ENCODE data around the gene RBM33.

Gene RBM33

DNA sequence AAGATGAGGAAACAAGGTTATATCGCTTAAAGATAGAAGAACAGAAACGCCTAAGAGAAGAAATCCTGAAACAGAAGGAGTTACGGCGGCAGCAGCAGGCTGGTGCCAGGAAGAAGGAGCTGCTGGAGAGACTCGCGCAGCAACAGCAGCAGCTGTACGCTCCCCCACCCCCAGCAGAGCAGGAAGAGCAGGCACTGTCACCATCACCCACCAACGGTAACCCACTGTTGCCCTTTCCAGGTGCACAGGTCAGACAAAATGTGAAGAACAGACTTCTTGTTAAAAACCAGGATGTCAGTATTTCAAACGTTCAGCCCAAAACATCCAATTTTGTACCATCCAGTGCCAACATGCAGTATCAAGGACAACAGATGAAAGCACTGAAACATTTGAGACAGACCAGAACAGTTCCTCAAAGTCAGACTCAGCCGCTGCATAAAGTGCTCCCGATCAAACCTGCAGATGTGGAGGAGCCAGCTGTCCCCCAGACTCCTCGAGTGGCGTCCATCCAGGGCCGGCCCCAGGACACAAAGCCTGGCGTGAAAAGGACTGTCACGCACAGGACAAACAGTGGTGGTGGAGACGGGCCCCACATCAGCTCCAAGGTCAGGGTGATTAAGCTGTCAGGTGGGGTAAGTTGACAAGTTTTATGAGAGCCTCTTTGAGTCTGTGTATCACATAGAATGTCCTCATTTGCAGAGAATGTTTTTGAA is 100.7 kb downstream of the RBM33 start:
- no peaks in the 10 kb centered on the region for H3K9me3 ChIP-seq (ENCODE audit: control insufficient read depth, insufficient read depth, low read depth, low read length)
- ChIA-PET CTCF (interaction anchor here (0.9 to 1.5 kb wide), 3 partner anchors 22 to 817 kb away, joined by 3 to 5 read pairs (median 3); no protein-coding TSS in a partner anchor), POLR2A (no interaction called here)
- TF ChIP-seq TCF7L2 (IDR thresholded peaks at IDR 0.05; ENCODE audit: borderline replicate concordance, low read depth, low read length), result no peak
- TF ChIP-seq ZNF24 (tag by site-specific recombination; IDR thresholded peaks at IDR 0.05), result no peak
- TF ChIP-seq ZNF549 (tag by site-specific recombination; IDR thresholded peaks at IDR 0.05), result no peak
- TF ChIP-seq, protein P1, sequence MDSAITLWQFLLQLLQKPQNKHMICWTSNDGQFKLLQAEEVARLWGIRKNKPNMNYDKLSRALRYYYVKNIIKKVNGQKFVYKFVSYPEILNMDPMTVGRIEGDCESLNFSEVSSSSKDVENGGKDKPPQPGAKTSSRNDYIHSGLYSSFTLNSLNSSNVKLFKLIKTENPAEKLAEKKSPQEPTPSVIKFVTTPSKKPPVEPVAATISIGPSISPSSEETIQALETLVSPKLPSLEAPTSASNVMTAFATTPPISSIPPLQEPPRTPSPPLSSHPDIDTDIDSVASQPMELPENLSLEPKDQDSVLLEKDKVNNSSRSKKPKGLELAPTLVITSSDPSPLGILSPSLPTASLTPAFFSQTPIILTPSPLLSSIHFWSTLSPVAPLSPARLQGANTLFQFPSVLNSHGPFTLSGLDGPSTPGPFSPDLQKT (IDR thresholded peaks at IDR 0.05; ENCODE audit: borderline replicate concordance, low read depth, low read length), result no peak
- no peak for TF ChIP-seq ZNF366 (tag by site-specific recombination; conservative IDR thresholded peaks at IDR 0.05)
- TF ChIP-seq ZNF341 (tag by site-specific recombination; IDR thresholded peaks at IDR 0.05; ENCODE audit: low read depth), result no peak
- TF ChIP-seq, protein P2, sequence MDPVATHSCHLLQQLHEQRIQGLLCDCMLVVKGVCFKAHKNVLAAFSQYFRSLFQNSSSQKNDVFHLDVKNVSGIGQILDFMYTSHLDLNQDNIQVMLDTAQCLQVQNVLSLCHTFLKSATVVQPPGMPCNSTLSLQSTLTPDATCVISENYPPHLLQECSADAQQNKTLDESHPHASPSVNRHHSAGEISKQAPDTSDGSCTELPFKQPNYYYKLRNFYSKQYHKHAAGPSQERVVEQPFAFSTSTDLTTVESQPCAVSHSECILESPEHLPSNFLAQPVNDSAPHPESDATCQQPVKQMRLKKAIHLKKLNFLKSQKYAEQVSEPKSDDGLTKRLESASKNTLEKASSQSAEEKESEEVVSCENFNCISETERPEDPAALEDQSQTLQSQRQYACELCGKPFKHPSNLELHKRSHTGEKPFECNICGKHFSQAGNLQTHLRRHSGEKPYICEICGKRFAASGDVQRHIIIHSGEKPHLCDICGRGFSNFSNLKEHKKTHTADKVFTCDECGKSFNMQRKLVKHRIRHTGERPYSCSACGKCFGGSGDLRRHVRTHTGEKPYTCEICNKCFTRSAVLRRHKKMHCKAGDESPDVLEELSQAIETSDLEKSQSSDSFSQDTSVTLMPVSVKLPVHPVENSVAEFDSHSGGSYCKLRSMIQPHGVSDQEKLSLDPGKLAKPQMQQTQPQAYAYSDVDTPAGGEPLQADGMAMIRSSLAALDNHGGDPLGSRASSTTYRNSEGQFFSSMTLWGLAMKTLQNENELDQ (tag by site-specific recombination; IDR thresholded peaks at IDR 0.05; ENCODE audit: low read depth), result no peak
- TF ChIP-seq, protein P3, sequence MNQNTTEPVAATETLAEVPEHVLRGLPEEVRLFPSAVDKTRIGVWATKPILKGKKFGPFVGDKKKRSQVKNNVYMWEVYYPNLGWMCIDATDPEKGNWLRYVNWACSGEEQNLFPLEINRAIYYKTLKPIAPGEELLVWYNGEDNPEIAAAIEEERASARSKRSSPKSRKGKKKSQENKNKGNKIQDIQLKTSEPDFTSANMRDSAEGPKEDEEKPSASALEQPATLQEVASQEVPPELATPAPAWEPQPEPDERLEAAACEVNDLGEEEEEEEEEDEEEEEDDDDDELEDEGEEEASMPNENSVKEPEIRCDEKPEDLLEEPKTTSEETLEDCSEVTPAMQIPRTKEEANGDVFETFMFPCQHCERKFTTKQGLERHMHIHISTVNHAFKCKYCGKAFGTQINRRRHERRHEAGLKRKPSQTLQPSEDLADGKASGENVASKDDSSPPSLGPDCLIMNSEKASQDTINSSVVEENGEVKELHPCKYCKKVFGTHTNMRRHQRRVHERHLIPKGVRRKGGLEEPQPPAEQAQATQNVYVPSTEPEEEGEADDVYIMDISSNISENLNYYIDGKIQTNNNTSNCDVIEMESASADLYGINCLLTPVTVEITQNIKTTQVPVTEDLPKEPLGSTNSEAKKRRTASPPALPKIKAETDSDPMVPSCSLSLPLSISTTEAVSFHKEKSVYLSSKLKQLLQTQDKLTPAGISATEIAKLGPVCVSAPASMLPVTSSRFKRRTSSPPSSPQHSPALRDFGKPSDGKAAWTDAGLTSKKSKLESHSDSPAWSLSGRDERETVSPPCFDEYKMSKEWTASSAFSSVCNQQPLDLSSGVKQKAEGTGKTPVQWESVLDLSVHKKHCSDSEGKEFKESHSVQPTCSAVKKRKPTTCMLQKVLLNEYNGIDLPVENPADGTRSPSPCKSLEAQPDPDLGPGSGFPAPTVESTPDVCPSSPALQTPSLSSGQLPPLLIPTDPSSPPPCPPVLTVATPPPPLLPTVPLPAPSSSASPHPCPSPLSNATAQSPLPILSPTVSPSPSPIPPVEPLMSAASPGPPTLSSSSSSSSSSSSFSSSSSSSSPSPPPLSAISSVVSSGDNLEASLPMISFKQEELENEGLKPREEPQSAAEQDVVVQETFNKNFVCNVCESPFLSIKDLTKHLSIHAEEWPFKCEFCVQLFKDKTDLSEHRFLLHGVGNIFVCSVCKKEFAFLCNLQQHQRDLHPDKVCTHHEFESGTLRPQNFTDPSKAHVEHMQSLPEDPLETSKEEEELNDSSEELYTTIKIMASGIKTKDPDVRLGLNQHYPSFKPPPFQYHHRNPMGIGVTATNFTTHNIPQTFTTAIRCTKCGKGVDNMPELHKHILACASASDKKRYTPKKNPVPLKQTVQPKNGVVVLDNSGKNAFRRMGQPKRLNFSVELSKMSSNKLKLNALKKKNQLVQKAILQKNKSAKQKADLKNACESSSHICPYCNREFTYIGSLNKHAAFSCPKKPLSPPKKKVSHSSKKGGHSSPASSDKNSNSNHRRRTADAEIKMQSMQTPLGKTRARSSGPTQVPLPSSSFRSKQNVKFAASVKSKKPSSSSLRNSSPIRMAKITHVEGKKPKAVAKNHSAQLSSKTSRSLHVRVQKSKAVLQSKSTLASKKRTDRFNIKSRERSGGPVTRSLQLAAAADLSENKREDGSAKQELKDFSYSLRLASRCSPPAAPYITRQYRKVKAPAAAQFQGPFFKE (tag by site-specific recombination; IDR thresholded peaks at IDR 0.05; ENCODE audit: borderline replicate concordance), result no peak
- TF ChIP-seq ZNF433 (tag by site-specific recombination; IDR thresholded peaks at IDR 0.05; ENCODE audit: low read depth), result no peak
- no peak for TF ChIP-seq ZNF16 (tag by site-specific recombination; IDR thresholded peaks at IDR 0.05; ENCODE audit: low read depth)
- TF ChIP-seq ZNF664 (tag by site-specific recombination; IDR thresholded peaks at IDR 0.05), result no peak
- no peak for TF ChIP-seq OSR2 (tag by site-specific recombination; IDR thresholded peaks at IDR 0.05)
- TF ChIP-seq ZNF561 (tag by site-specific recombination; IDR thresholded peaks at IDR 0.05; ENCODE audit: borderline replicate concordance), result no peak
- no peak overlapping the region for H3K27ac ChIP-seq (ENCODE audit: extremely low read depth, low read depth, low read length)
- H3K36me3 ChIP-seq (ENCODE audit: control insufficient read depth in 2 of 2, insufficient read depth in 1 of 2, low read length in 2 of 2), result peaks cover 5 to 84% of the 10 kb centered on the region in 2 experiments; a peak in 1 of 3 replicates
- H3K4me3 ChIP-seq (ENCODE audit: low read depth, low read length), result no peak overlapping the region
- H3K4me1 ChIP-seq (ENCODE audit: control insufficient read depth, insufficient read depth, low read length), result no peaks in the 10 kb centered on the region

DNA sequence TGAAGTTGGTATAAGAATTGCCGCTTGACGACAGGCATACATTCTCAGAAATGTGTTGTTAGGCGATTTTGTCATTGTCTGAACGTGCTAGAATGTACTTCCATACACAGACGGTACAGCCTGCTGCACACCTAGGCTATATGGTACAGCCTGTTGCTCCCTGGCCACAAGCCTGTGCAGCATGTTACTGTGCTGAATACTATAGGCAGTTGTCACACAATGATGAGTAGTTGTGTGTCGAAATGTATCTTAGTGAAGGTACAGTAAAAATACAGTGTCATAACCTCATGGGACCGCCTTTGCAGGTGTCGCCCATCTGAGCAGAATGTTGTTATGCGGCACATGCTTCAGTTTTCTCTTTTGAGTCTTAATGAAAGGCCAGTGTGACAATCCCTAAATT is 101.3 kb downstream of the RBM33 start:
- POLR2A ChIA-PET, result no interaction called here
- Histone ChIP-seq H3K9me3 (ENCODE audit: control insufficient read depth, insufficient read depth, low read depth, low read length) (no peaks in the 10 kb centered on the region), H3K36me3 (ENCODE audit: control insufficient read depth in 2 of 2, insufficient read depth in 1 of 2, low read length in 2 of 2) (peaks cover 0 to 78% of the 10 kb centered on the region in 2 experiments; a peak in 1 of 3 replicates), H3K27ac (ENCODE audit: extremely low read depth, low read depth, low read length) (no peak overlapping the region), H3K4me1 (ENCODE audit: control insufficient read depth, insufficient read depth, low read length) (no peaks in the 10 kb centered on the region), H3K4me3 (ENCODE audit: low read depth, low read length) (no peak overlapping the region)
- CTCF ChIA-PET, result interaction anchor here (1.0 to 1.5 kb wide), 2 partner anchors 22 to 147 kb away, joined by 3 to 5 read pairs; no protein-coding TSS in a partner anchor
- TF ChIP-seq ZSCAN23 (tag by site-specific recombination; IDR thresholded peaks at IDR 0.05), result no peak
- TF ChIP-seq SCRT2 (tag by site-specific recombination; IDR thresholded peaks at IDR 0.05), result peak; percentile 41; the same call in 1 of the 2 replicates
